IPS-11a (cell line): ENCODE data around the gene ZYX.

Experiments
- H3K4me3 ChIP-seq: one replicate; pipeline ENCODE4 v1.5.1; 2013; ENCODE audit warnings: low read depth, low read length, control low read depth

The ZYX gene

DNA sequence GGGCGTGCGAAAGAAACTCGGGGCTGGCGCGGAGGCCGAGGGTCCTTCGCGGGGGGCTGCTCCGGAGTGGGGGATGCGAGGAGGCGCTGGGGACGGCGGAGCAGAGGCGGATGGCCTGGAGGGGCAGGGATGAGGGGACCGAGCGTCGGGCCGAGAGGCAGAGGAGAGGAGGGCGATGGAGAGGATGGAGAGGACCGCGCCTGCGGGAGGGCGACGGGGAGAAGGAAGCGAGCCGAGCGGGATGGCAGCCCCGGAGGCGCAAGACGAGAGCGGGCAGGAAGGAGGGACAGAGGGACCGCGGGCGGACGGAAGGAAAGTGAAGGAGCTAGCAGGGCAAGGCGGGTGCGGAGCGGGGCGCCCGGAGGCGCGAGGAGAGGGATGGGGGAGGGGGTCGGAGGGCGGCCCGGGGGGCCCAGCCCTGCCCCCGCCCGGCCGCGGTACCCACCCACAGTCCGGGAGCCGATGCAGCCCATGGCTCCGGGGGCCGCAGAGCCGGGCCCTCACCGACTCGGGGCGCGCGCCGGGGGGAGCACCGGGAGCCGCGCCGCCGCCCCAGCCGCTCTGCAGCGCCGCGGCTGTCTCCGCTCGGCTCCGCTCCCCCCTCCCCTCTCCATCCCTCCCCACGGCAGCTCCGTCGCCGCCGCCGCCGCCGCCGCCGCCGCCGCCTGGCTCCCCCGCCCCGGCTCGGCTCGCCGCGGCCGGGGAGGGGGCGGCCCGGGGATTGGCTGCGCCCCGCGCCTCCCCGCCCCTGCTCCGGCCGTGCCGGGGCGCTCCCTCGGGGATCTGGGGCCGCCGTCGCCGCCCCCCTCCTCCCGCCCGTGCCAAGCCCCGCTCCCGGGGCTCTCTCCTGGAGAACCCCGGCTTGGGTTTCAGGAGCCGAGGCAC is 18.8 kb upstream of the ZYX start, which contains the start of gene FAM131B:
TSS of gene FAM131B (minus strand) at position 583 of the 885 bp plus-strand sequence. CDS start at position 473, 110 bp downstream.
- peak within 1 kb of the TSS; percentile 70 for H3K4me3 ChIP-seq

DNA sequence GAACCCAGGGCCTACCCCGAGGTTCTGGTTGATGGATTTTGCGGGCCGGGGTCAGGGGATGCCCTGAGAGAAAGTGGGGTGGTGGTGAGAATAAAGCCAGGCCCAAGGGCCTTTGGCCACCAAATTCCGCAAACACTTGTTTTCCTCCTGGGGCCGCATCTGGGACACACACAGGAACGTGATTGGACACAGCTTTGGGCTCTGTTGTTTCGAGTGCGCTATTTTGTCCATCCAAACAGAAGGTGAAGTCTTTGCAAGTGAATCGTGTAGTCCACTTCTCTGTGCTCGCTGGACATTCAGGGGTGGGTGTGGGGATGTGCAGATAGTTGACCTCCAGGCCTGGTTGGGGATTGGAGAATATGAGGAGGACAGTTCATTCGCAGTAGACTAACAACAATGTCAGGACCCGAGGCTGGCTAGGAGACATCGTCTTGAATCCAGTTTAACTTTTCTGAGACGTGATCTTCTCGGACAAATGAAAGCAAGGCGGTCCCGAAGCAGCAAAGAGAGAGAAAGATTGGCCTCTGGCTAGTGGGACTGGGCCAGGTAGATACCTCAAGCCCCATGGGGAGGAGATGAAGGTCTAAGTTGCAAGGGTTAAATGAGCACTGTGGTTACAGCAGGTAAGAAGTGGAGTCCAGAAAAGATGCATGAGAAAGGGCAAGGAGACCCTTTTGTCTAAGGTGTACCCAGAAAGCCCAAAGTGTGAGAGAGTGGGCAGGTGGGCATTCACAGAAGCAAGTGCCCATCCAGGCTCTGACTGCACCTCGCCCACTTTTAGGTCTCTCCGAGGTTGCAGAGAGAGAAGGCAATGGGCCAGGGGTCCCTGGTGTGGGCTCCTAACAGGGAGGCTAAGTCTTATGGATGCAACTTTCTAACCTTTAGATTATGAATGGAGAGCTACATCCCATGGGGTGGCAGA is 17.9 kb upstream of the ZYX start:
- peak overlapping the region; percentile 51 for H3K4me3 ChIP-seq

- no peak overlapping the region for H3K4me3 ChIP-seq
Observed at GRCh38 chr7:143367972-143368371, 13.2 kb upstream of the ZYX start.

DNA sequence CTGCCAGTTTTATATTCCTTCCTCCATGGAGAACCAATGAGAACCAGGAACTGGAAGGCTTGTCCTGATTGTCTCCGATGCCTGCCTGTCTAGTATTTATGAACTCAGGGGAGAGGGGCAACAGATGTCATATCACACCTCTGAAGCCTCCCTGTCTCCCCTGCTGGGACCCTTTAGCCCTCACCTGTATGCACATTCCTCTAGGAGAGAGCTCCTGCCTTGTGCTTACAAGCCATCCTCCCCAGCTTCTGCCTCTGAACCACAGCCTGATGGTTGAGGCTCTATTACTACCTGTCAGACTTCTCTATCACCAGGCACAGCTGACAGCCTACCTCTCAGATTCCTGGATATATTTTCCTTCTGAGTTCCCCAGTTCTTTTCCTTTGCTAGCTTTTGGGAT is 12.8 kb upstream of the ZYX start:
- no peak overlapping the region for H3K4me3 ChIP-seq

DNA sequence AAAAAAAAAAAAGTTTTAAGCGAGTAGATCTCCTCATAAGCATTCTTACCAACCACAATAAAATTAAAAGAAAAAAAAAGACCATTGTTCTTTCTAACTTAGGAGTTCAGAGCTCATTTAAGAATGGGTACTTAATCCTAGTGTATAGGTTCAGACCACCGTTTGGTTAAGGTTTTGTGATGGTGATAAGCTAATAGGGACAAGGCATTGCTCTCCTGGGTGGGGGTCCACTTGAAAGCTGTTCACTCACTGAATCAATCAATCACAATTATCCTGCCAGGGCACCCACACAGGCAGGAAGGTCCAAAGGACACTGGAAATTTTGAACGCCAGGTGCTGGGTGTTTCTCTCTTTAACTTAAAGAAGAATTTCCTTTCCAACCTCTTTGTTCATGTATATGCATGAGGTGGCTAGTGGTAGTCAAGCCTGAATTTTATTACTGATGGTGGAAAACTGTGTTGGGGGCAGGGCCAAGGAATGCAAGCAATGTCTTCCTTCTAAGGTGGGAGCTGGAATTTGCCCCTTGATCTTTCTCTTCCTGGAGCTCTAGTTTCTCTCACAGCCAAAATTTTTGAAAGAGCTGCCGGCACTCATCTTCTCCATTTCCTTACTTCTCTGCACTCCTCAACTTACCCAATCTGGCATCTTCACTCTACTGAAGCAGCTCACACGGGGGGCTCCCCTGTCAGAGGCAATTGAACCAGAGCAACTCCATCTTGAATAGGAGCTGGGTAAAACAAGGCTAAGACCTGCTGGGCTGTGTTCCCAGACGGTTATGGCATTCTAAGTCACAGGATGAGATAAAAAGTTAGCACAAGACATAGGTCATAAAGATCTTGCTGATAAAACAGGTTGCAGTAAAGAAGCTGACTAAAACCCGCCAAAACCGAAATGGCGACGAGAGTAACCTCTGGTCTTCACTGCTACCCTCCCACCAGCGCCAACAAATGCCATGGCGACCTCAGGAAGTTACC is 11.2 kb upstream of the ZYX start:
- no peak overlapping the region for H3K4me3 ChIP-seq

GRCh38 chr7:143372070-143372469 is 9.1 kb upstream of the ZYX start:
- H3K4me3 ChIP-seq, result no peak overlapping the region

DNA sequence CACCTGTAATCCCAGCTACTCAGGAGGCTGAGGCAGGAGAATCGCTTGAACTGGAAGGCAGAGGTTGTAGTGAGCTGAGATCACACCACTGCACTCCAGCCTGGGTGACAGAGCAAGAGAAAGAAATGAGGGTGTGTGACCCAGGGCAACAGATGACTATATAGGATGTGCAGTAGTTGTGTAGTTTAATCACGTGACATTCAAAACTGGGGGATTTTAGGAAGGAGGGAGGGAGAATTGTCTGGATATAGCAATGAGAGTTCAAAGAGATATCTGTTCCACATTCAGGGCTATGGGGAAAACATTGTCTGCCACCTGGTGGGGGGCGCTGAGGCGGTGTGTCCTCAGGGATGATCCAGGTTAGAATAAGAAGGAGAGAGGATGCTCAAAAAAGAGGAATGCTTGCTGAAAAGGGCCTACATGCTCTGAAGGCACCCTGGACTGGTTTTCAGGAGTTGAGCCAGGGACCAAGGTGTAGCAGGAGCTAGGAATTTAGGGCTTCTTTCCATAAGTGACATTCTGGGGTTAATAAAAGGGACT is 7.8 kb upstream of the ZYX start:
- H3K4me3 ChIP-seq, result no peak overlapping the region

DNA sequence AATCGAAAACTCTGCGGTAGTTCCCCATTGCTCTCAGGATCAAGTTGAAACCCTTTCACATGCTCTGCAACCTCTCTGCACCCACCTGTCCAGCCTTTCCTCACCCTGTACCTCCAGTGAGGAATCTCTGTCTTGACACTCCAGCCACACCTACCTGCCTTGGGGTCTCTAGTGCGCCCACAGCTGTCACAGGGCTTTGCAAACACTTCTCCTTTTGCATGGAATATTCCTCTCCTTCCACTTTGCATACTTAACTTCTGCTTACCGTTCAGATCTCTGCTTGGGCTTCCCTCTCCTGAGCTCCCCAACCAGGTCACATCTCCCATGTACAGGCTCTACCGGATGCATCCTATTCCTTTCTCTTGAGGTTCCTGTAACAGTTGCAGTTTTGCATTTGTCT is 6.6 kb upstream of the ZYX start:
- H3K4me3 ChIP-seq, result no peak overlapping the region

GRCh38 chr7:143375298-143376034 is 5.7 kb upstream of the ZYX start:
- no peak overlapping the region for H3K4me3 ChIP-seq

DNA sequence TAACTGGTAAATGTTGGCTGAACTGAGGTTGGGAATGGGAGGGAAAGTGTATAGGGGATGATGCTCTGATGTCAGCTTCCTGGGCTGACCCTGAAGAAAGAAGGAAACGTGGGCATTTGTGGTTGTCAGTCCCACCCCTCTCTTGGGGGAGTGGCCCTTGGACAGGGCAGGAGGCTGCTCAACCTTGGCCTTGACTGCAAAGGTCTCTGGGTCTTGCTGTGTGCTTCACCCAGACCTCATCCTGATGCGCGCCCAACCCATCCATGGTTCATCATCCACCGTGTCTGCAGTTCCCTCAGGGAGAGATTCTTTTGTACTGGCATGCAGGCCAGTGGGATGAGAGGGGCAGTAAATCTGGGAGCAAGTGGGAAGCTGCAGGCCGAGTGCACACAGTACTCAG is 4.7 kb upstream of the ZYX start:
- H3K4me3 ChIP-seq, result no peak overlapping the region

- H3K4me3 ChIP-seq, result peak overlapping the region; percentile 69
Observed at GRCh38 chr7:143379611-143380259, 1.4 kb upstream of the ZYX start.

- peak overlapping the region; percentile 69 for H3K4me3 ChIP-seq
Observed at GRCh38 chr7:143380260-143380645, 892 bp upstream of the ZYX start.

GRCh38 chr7:143381427-143382125 is 431 bp downstream of the ZYX start:
- peak overlapping the region; percentile 77 for H3K4me3 ChIP-seq

DNA sequence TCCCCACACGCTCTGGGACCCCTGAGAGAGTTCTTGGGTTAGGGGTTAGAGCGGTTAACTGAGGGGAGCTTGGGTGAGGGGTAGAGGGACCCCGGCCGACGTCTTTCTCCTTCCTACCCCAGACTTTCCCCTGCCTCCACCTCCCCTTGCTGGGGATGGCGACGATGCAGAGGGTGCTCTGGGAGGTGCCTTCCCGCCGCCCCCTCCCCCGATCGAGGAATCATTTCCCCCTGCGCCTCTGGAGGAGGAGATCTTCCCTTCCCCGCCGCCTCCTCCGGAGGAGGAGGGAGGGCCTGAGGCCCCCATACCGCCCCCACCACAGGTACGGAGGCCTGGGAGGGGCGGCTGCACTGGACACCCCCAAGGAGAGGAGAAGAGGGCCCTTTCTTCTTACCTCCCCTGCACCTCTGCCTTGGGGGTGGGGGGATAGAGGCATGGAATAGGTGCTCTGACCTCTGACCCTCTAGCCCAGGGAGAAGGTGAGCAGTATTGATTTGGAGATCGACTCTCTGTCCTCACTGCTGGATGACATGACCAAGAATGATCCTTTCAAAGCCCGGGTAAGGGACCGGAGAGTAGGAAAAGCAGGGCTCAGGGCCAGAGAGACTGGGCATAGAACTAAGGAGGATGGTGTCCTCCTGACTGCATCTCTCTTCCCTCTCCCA is 1.1 kb downstream of the ZYX start:
- peak overlapping the region; percentile 77 for H3K4me3 ChIP-seq

DNA sequence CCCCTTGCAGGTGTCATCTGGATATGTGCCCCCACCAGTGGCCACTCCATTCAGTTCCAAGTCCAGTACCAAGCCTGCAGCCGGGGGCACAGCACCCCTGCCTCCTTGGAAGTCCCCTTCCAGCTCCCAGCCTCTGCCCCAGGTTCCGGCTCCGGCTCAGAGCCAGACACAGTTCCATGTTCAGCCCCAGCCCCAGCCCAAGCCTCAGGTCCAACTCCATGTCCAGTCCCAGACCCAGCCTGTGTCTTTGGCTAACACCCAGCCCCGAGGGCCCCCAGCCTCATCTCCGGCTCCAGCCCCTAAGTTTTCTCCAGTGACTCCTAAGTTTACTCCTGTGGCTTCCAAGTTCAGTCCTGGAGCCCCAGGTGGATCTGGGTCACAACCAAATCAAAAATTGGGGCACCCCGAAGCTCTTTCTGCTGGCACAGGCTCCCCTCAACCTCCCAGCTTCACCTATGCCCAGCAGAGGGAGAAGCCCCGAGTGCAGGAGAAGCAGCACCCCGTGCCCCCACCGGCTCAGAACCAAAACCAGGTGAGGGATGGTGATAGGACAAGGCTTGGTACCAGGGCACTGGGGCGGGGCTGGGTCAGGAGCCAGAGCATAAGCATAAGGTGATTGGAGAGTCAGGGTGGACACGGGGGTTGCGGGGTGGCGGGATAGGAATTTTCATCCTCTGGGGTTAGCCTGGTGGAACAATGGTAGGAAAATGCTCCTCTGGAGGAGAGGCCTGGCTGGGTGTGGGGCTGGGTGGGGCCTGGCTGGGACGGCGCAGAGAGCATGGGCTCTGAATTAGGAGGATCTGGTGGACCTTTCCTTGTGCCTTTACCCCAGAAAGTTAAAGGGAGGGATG is 1.9 kb downstream of the ZYX start:
- H3K4me3 ChIP-seq, result peak overlapping the region; percentile 77

DNA sequence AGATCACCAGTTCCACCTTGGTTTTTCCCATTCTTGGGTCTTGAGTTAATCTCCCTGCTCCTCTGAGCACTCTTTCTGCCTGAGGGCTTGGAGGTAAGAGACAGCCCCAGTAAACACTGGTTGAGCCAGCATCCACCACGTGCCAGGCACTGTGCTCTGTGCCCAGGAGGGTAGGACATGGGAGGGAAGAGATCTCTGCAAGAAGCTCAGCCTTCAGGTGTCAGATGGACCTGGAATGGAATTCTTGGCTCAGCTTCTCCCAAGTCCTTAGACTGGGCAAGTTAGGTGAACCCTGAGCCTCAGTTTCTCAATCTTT is 2.5 kb downstream of the ZYX start:
- no peak overlapping the region for H3K4me3 ChIP-seq

- H3K4me3 ChIP-seq, result no peak overlapping the region
Observed at GRCh38 chr7:143384148-143384547, 3.0 kb downstream of the ZYX start.
